GM19372 (cell line): Measurements from ENCODE around the gene IL16.

Source experiments
- ATAC-seq: cut with Tn5 transposase; IDR thresholded peaks from one replicate; pipeline ENCODE4 v1.9.1; 2021; ENCODE audit warnings: mild to moderate bottlenecking, low read depth, moderate library complexity; ENCODE audit not compliant: unreplicated experiment

The IL16 gene

DNA sequence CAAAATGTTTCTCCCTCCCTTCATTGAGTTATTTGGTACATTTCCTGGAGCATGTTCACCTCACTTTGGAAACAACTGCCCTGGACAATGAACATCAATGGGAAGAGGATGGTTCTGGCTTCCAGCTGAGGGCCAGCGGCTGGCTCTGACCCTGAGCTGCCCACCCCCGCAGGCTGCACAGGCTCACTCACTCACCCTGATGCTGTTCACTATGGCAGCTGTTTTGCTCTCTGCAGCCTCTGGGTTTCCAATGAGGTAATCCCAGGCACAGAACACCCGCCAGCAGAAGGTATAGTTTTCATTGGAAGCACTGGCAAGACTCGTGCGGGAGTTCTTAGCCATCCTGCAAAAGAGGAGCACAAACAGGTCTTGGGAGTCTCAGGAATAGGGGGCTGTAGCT lies 159.6 kb downstream of the IL16 start:
- no peak for ATAC-seq

DNA sequence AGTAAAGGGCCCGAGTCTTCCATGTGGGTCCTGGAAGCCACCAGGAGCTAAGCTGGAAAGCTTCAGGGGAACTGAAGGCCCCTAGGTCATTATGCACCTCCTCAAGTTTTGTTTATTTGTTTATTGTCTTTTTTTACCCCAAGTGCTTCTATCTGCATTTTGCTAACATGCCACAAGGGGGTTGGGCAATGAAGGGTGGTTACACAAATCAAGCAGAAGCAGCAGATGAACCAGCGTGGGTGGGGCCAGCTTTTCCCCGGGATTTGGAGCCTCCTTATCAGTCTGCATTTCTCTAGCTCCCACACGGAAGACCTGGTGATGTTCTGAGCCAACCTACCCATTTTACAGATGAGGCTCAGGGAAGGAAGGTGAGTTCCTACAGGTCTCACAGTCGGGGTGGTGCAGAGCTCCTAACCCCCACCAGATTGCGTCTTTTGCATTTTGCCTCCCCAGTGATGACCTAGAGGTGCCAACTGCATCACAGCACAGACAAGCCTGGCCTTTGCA lies 160.6 kb downstream of the IL16 start:
- ATAC-seq = no peak

DNA sequence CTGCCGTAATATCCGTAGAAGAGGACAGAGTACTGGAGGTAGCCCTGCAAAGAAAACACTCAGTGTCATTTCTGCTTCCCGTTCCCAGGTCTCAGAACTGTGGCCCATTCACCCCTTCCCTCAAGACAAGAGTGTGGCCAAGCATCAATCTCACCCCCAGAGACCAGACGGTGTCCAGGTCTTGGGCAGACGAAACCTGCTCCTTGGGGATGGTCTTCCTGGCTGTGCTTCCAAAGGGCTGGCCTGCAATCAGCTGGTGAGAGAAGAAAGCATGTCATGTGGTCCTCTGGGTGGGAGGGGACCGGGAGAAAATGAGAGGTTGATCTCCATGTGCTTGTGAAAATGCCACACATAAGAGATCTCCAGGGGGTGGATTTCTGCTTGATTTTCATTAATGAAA lies 161.6 kb downstream of the IL16 start:
- no peak for ATAC-seq

DNA sequence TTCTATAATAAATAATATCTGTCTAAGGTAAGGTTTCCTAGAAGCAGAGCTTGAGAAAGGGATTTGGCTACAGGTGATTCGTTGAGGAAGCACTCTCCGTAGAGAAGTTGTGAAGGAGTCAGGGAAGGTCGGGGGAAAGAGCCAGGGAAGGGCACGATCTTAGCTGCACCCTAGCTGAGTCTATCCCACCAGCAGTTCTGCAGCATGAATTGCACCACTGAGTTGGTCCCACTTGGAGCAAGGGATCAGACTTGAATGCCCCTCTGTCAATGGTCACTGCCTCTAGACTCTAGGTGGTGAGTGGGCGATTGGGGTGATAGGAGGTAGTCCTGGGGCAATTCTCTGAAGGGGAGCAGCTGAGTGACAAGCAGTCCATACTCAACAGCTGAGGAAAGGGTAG lies 163.8 kb downstream of the IL16 start:
- no peak for ATAC-seq

DNA sequence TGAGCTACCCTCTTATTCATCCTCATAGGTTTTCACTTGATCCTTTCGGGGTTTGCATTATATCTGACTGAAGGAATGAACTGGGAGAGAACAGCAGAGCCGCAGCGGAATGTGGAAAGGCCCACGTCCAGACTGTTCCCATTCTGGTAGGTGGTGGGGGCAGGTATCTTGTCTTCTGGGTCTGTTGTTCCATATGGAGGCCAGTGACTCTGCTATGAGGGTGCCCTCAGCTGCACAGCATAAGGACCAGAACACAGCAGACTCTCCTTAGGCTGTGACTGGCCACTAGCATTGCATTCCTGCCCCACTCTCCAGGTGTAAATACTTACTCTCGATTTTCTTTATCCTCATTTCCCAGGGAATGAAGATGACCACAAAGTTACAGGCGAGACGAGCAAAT lies 165.2 kb downstream of the IL16 start:
- no peak for ATAC-seq

DNA sequence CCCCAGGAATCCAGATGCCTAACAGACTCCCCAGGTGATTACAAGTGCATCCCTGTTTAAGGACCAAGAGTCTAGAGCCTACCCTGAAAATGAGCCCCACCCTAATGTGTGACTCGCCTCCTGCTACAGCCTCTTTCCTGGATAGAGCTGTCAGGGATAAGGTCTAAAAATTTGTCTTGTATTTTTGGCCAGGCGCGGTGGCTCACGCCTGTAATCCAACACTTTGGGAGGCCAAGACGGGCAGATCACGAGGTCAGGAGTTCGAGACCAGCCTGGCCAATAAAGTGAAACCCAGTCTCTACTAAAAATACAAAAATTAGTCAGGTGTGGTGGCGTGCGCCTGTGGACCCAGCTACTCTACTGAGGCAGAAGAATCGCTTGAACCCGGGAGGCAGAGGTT lies 166.1 kb downstream of the IL16 start:
- ATAC-seq = no peak

DNA sequence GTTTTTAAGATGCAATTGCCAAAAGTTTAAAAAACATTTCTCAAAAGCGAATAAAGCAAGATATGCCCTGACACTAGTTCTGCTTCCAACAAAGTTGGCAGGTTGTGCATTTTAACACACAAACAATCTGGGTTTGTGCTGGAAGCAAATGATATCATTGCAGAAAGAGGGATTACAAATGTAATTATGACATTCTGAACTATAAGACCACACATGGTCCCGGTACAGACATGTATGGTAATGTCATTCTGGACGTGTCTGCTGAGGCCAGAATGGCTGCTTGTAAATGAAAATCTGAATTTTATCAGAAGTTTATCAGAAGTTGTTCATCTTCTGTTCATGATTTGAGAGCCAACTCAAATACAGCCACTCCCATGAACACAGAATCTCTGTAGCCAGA lies 166.6 kb downstream of the IL16 start:
- no peak for ATAC-seq
